IPS-15b (cell line): Measurements from ENCODE around the gene AHR.

ENCODE experiments used
- H3K27me3 ChIP-seq: one replicate; pipeline ENCODE4 v1.6.1; 2013; ENCODE audit warnings: low read length; ENCODE audit not compliant: control insufficient read depth, insufficient read depth
- H3K36me3 ChIP-seq: one replicate; pipeline ENCODE4 v1.6.1; 2013; ENCODE audit warnings: low read length; ENCODE audit not compliant: control insufficient read depth, insufficient read depth
- H3K4me1 ChIP-seq: one replicate; pipeline ENCODE4 v1.6.1; 2013; ENCODE audit warnings: mild to moderate bottlenecking, low read length; ENCODE audit not compliant: control insufficient read depth, insufficient read depth
- H3K4me3 ChIP-seq: one replicate; pipeline ENCODE4 v1.5.1; 2013; ENCODE audit warnings: low read depth, low read length
- H3K9ac ChIP-seq: one replicate; pipeline ENCODE4 v1.6.1; 2013; ENCODE audit warnings: low read depth, mild to moderate bottlenecking, low read length
- H3K9me3 ChIP-seq: one replicate; pipeline ENCODE4 v1.6.1; 2013; ENCODE audit warnings: mild to moderate bottlenecking, low read length; ENCODE audit not compliant: control insufficient read depth, insufficient read depth

The AHR gene

GRCh38 chr7:17307558-17307957 lies 9.1 kb downstream of the AHR start:
- H3K9ac ChIP-seq, result no peak overlapping the region
- H3K36me3 ChIP-seq, result no peaks in the 10 kb centered on the region
- H3K27me3 ChIP-seq, result no peaks in the 10 kb centered on the region
- no peak overlapping the region for H3K4me3 ChIP-seq
- H3K9me3 ChIP-seq, result no peaks in the 10 kb centered on the region
- peaks cover 21% of the 10 kb centered on the region for H3K4me1 ChIP-seq

GRCh38 chr7:17307969-17308648 lies 9.7 kb downstream of the AHR start:
- H3K9me3 ChIP-seq, result no peaks in the 10 kb centered on the region
- H3K27me3 ChIP-seq, result no peaks in the 10 kb centered on the region
- no peak overlapping the region for H3K4me3 ChIP-seq
- H3K4me1 ChIP-seq, result peaks cover 21% of the 10 kb centered on the region
- H3K9ac ChIP-seq, result no peak overlapping the region
- H3K36me3 ChIP-seq, result no peaks in the 10 kb centered on the region

- Histone ChIP-seq H3K9ac (no peak overlapping the region), H3K4me1 (peaks cover 25% of the 10 kb centered on the region), H3K4me3 (no peak overlapping the region), H3K9me3 (no peaks in the 10 kb centered on the region), H3K36me3 (no peaks in the 10 kb centered on the region), H3K27me3 (no peaks in the 10 kb centered on the region)
Measured at GRCh38 chr7:17311194-17311593, 12.7 kb downstream of the AHR start.

- Histone ChIP-seq H3K9me3 (no peaks in the 10 kb centered on the region), H3K4me3 (no peak overlapping the region), H3K4me1 (peaks cover 21% of the 10 kb centered on the region), H3K36me3 (no peaks in the 10 kb centered on the region), H3K27me3 (no peaks in the 10 kb centered on the region), H3K9ac (no peak overlapping the region)
Measured at GRCh38 chr7:17311952-17312351, 13.5 kb downstream of the AHR start.

GRCh38 chr7:17312641-17313040 lies 14.2 kb downstream of the AHR start:
- Histone ChIP-seq H3K4me3 (no peak overlapping the region), H3K9me3 (no peaks in the 10 kb centered on the region), H3K9ac (no peak overlapping the region), H3K36me3 (no peaks in the 10 kb centered on the region), H3K4me1 (peaks cover 21% of the 10 kb centered on the region), H3K27me3 (no peaks in the 10 kb centered on the region)

- Histone ChIP-seq H3K9ac (no peak overlapping the region), H3K27me3 (no peaks in the 10 kb centered on the region), H3K36me3 (no peaks in the 10 kb centered on the region), H3K9me3 (no peaks in the 10 kb centered on the region), H3K4me3 (no peak overlapping the region), H3K4me1 (peaks cover 18% of the 10 kb centered on the region)
Measured at GRCh38 chr7:17313194-17313593, 14.7 kb downstream of the AHR start.

- Histone ChIP-seq H3K9ac (no peak overlapping the region), H3K27me3 (no peaks in the 10 kb centered on the region), H3K9me3 (no peaks in the 10 kb centered on the region), H3K36me3 (no peaks in the 10 kb centered on the region), H3K4me3 (no peak overlapping the region), H3K4me1 (peaks cover 20% of the 10 kb centered on the region)
Measured at GRCh38 chr7:17315974-17316373, 17.5 kb downstream of the AHR start.

- no peak overlapping the region for H3K9ac ChIP-seq
- H3K4me1 ChIP-seq, result peaks cover 10% of the 10 kb centered on the region
- no peaks in the 10 kb centered on the region for H3K27me3 ChIP-seq
- no peaks in the 10 kb centered on the region for H3K9me3 ChIP-seq
- no peaks in the 10 kb centered on the region for H3K36me3 ChIP-seq
- no peak overlapping the region for H3K4me3 ChIP-seq
Measured at GRCh38 chr7:17318146-17318545, 19.7 kb downstream of the AHR start.

- H3K36me3 ChIP-seq, result no peaks in the 10 kb centered on the region
Measured at GRCh38 chr7:17319164-17320101, 21.0 kb downstream of the AHR start.

GRCh38 chr7:17320102-17320497 lies 21.6 kb downstream of the AHR start:
- Histone ChIP-seq H3K36me3 (no peaks in the 10 kb centered on the region), H3K9ac (no peak overlapping the region), H3K27me3 (no peaks in the 10 kb centered on the region), H3K4me3 (no peak overlapping the region), H3K9me3 (no peaks in the 10 kb centered on the region), H3K4me1 (peaks cover 6% of the 10 kb centered on the region)

More at GRCh38 chr7:17319164-17320101, 21.0 kb downstream of the AHR start:
- peaks cover 9% of the 10 kb centered on the region for H3K4me1 ChIP-seq
- no peak overlapping the region for H3K9ac ChIP-seq
- H3K9me3 ChIP-seq, result no peaks in the 10 kb centered on the region
- no peaks in the 10 kb centered on the region for H3K27me3 ChIP-seq
- H3K4me3 ChIP-seq, result no peak overlapping the region

- Histone ChIP-seq H3K27me3 (no peaks in the 10 kb centered on the region), H3K4me1 (peaks cover 2% of the 10 kb centered on the region), H3K36me3 (no peaks in the 10 kb centered on the region), H3K9ac (no peak overlapping the region), H3K9me3 (no peaks in the 10 kb centered on the region), H3K4me3 (no peak overlapping the region)
Measured at GRCh38 chr7:17320657-17321056, 22.2 kb downstream of the AHR start.

GRCh38 chr7:17325364-17325763 lies 26.9 kb downstream of the AHR start:
- Histone ChIP-seq H3K9me3 (no peaks in the 10 kb centered on the region), H3K27me3 (no peaks in the 10 kb centered on the region), H3K36me3 (no peaks in the 10 kb centered on the region), H3K4me3 (no peak overlapping the region), H3K4me1 (no peaks in the 10 kb centered on the region), H3K9ac (no peak overlapping the region)
